Measurements from ENCODE around the gene REPIN1. TPM values are rescaled to one million over a fixed set of nuclear protein-coding genes. Genes with fewer than 3 reads are reported as not detected.

The REPIN1 gene
- total RNA-seq, 1 donor from 2014 or later, result 86.0 TPM

GRCh38 chr7:150334108-150334507 is 34.5 kb upstream of the REPIN1 start:
- intact Hi-C loops (cut with DNase I), result no loop called here

GRCh38 chr7:150335108-150335773 is 33.4 kb upstream of the REPIN1 start:
- H3K27ac ChIP-seq, result peak overlapping the region; percentile 62
- ATAC-seq (peak; percentile 6 to 28), DNase-seq (no peak)
- peaks cover 19% of the 10 kb centered on the region for H3K4me1 ChIP-seq
- H3K4me3 ChIP-seq, result no peak overlapping the region
- H3K36me3 ChIP-seq, result peaks cover 17% of the 10 kb centered on the region
- peaks cover 3% of the 10 kb centered on the region for H3K27me3 ChIP-seq (ENCODE audit: low read depth)
- intact Hi-C loops (cut with DNase I), result no loop called here
- TF ChIP-seq CTCF (IDR thresholded peaks at IDR 0.05), result no peak
- no peaks in the 10 kb centered on the region for H3K9me3 ChIP-seq

More at GRCh38 chr7:150334108-150334507, 34.5 kb upstream of the REPIN1 start:
- Histone ChIP-seq H3K27ac (peak overlapping the region; percentile 62), H3K4me3 (no peak overlapping the region), H3K4me1 (peaks cover 14% of the 10 kb centered on the region), H3K36me3 (peaks cover 29% of the 10 kb centered on the region), H3K9me3 (no peaks in the 10 kb centered on the region), H3K27me3 (ENCODE audit: low read depth) (no peaks in the 10 kb centered on the region)
- DNase-seq (no peak), ATAC-seq (no peak)
- no peak for TF ChIP-seq CTCF (IDR thresholded peaks at IDR 0.05)

GRCh38 chr7:150335774-150336112 is 32.9 kb upstream of the REPIN1 start:
- intact Hi-C loops (cut with DNase I), result no loop called here
- Histone ChIP-seq H3K4me1 (peaks cover 24% of the 10 kb centered on the region), H3K27me3 (ENCODE audit: low read depth) (peaks cover 7% of the 10 kb centered on the region), H3K36me3 (peaks cover 15% of the 10 kb centered on the region), H3K9me3 (no peaks in the 10 kb centered on the region), H3K4me3 (no peak overlapping the region), H3K27ac (peak overlapping the region; percentile 62)
- ATAC-seq (no peak), DNase-seq (no peak)
- no peak for TF ChIP-seq CTCF (IDR thresholded peaks at IDR 0.05)

- TF ChIP-seq CTCF (IDR thresholded peaks at IDR 0.05), result no peak
- Histone ChIP-seq H3K27me3 (ENCODE audit: low read depth) (peaks cover 14% of the 10 kb centered on the region), H3K36me3 (peaks cover 15% of the 10 kb centered on the region), H3K4me1 (peaks cover 30% of the 10 kb centered on the region), H3K4me3 (no peak overlapping the region), H3K27ac (peak overlapping the region; percentile 62), H3K9me3 (no peaks in the 10 kb centered on the region)
- DNase-seq (no peak), ATAC-seq (no peak)
- intact Hi-C loops (cut with DNase I), result no loop called here
Measured at GRCh38 chr7:150336746-150337145, 31.9 kb upstream of the REPIN1 start.

- ATAC-seq, result no peak
Measured at GRCh38 chr7:150337179-150337578, 31.4 kb upstream of the REPIN1 start.

More at GRCh38 chr7:150337179-150337578, 31.4 kb upstream of the REPIN1 start:
- Histone ChIP-seq H3K9me3 (no peaks in the 10 kb centered on the region), H3K4me1 (peaks cover 30% of the 10 kb centered on the region), H3K27me3 (ENCODE audit: low read depth) (peaks cover 16% of the 10 kb centered on the region), H3K4me3 (no peak overlapping the region), H3K36me3 (peaks cover 15% of the 10 kb centered on the region), H3K27ac (no peak overlapping the region)
- TF ChIP-seq CTCF (IDR thresholded peaks at IDR 0.05), result no peak
- intact Hi-C loops (cut with DNase I), result no loop called here
- no peak for DNase-seq

All from lower lobe of right lung (tissue), 2 donors.